NCI-H460 (cell line): ENCODE data around the gene TRMT112. TPM values are rescaled to one million over a fixed set of nuclear protein-coding genes. Genes with fewer than 3 reads are reported as not detected.

Experiments
- DNase-seq: peaks from one replicate; pipeline ENCODE4 v3.0.0-alpha.2; 2016; ENCODE audit warnings: low read depth; ENCODE audit errors: extremely low read depth
- total RNA-seq: library from RNA; depleted of rRNA; stranded (reverse); fragments of >200 nt; shearing (Covaris generic); gene quantifications from 2 replicates; pipeline ENCODE4 v1.2.3, GENCODE V29; 2014

The TRMT112 gene
- total RNA-seq, 1 experiment from 2014 or later: 202 TPM

DNA sequence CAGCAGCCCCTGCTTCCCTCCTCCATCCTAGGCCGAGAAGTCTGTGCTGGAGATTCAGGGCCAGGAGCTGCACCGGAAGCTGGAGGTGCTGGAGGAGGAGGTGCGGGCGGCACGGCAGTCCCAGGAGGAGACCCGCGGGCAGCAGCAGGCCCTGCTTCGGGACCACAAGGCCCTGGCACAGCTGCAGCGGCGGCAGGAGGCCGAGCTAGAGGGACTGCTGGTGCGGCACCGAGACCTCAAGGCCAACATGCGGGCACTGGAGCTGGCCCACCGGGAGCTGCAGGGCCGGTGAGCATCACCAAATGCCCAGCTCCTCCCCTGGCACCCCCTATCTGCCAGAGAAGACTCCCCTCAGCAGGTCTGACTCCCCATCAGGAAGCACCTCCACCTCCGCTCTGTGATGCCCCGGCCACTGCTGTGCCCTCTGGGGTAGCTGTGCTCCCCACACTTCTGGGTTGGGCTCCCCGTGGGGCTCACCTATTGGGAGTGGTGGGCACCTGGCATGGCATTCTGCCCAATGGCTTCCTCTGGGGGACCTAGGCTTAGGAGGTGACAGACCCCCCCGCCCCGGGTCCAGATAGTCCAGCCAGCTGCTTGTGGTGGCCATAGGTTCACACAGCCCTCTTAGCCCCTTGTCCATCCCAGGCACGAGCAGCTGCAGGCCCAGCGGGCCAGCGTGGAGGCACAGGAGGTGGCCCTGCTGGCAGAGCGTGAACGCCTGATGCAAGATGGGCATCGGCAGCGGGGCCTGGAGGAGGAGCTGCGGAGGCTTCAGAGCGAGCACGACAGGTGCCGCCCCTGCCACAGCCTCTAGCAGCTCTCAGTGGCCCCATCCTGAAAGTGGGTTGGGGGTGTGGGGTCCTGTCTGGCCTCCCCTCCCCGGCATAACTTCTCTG, 35.0 kb upstream of the TRMT112 start:
- no peak for DNase-seq

GRCh38 chr11:64351136-64351631, 33.8 kb upstream of the TRMT112 start:
- no peak for DNase-seq

GRCh38 chr11:64349404-64349803, 32.0 kb upstream of the TRMT112 start:
- DNase-seq: no peak

DNA sequence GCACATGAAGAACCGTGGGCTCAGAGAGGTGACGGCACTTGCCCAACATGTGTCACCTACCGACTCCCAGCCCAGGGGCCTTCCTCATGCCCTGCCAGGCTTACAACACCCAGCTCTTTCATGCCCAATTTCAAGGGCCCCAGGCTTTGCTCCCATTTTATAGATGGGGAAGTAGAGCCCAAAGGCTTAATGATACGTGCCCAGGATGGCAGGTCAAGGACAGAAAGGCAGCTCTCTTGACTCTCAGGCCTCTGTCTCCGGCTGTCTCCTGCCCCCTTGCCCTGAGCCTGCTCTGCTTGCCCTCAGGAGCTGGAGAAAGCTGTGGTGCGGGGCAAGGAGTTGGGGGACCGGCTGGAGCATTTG, 31.6 kb upstream of the TRMT112 start:
- no peak for DNase-seq

DNA sequence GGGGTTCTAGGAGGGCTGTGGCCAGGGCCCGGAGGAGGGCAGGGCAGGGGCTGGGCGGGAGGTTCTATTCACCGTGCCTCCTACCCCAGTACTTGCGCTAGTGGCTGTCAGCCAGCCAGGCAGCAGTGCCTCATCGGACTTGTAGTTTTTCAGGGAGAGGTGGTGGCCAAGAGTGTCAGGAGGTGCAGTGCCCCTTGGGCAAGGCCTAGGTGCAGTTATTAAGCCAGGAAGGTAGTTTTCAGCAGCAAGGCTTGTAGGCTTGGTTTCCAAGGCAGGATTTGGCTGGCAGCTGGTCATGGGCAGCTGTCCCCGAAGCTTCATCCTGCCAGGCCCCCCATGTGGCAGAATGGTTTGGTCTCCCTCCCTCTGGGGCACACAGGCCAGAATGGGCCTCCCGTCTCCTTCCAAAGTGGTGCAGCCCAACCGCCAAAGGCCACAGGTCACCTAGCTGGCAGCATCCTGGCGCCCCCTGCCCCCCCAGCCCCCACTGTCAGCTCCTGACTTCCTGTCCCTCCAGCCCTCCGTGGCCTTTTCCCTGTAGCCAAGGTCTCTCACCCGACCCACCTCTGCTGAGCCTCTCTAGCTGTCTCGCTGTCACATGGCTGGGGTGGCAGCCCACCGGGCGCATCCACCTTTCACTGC, 31.1 kb upstream of the TRMT112 start:
- no peak for DNase-seq

GRCh38 chr11:64347193-64347867, 30.0 kb upstream of the TRMT112 start:
- DNase-seq: no peak

- no peak for DNase-seq
Observed at GRCh38 chr11:64344787-64345186, 27.4 kb upstream of the TRMT112 start.

- DNase-seq: no peak
Observed at GRCh38 chr11:64343767-64344559, 26.6 kb upstream of the TRMT112 start.

- DNase-seq: no peak
Observed at GRCh38 chr11:64342869-64343745, 25.7 kb upstream of the TRMT112 start.

GRCh38 chr11:64341851-64342791, 24.8 kb upstream of the TRMT112 start:
- DNase-seq: peak; percentile 84

DNA sequence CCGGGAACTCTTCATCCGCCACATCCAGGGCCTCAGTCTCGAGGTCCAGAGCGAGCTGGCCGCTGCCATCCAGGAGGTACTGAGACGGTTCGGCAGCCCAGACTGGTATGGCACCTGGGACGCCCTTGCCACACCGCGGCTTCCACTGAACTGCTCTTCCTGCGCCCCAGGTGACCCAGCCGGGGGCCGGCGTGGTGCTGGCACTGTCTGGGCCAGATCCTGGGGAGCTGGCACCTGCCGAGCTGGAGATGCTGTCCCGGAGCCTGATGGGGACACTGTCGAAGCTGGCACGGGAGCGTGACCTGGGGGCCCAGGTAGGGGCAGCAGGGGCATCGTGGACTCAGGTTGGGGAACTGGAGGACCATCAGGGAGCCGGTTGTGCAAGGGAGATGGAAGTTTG, 24.1 kb upstream of the TRMT112 start:
- no peak for DNase-seq

DNA sequence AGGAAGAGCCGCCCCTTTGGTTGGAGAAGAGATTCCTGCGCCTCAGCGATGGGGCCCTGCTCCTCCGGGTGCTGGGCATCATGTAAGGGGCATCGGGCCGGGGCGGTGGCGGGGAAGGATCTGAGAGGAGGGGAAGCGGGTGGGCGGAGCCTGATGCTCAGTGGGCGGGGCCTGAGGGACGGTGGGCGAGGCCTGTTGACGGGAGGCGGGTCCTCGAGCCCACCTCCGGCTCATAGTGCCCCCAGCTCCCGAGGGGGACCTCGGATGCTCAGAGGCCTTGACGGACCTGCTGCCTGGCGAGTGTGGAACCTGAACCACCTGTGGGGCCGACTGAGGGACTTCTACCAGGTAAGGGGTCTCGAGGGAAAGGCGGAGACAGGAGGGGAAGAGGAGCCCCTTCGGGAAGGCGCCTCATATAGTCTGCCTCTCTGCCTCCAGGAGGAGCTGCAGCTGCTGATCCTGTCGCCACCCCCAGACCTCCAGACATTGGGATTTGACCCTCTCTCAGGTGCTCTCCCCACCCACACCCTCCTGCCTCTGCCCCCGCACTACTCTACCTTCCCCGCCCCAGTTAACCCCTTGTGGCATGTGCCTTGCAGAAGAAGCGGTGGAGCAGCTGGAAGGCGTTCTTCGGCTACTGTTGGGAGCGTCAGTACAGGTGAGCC, 23.4 kb upstream of the TRMT112 start:
- no peak for DNase-seq

DNA sequence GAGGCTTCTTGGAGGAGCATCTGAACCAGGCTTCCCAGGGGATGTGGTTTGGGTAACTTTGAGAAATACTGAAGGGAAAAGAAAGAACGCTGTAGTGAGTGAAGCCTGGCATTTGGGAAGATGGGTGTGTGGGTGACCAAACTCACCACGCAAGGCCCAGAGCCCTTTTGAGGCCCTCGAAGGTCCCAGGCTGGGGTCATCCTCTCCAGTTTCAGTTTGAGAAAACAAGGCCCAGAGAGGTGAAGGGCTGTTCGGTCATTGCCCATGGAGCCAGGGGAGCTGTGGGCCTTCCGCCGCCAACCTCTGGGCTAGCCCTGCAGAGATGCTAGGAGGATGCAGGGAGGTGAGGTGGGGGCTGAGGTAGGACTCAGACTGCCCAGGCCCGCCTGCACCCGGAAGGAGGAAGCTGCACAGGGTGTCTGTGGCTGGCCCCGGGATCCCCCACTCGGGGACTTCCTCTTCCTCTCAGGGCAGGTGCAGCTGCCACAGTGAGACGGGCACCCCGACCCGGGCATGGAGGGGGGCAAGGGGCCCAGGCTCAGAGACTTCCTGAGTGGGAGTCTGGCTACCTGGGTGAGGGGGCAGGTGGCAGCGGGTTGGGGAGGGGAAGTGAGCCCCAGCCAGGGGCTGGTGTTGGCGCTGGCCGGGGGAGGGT, 22.5 kb upstream of the TRMT112 start, which contains the start of gene CCDC88B:
CCDC88B (plus strand) TSS at position 451 of the 655 bp plus-strand sequence; CDS start at position 514, 63 bp downstream.
- DNase-seq: no peak

DNA sequence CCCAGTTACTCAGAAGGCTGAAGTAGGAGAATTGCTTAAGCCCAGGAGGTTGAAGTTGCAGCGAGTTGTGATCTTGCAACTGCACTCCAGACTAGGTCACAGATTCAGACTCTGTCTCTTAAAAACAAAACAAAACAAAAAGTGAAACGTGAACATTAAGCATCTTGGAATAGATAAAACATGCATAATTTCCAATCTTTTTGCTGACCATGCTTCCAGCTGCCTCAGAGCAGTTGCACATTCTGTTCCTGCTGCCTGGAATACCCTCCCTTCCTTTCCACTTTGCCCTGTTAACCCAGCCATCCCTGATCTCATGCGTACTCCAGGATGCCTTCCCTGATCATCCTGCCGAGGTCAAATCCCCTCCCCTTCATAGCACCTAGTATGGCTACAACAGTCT, 21.9 kb upstream of the TRMT112 start:
- DNase-seq: no peak

DNA sequence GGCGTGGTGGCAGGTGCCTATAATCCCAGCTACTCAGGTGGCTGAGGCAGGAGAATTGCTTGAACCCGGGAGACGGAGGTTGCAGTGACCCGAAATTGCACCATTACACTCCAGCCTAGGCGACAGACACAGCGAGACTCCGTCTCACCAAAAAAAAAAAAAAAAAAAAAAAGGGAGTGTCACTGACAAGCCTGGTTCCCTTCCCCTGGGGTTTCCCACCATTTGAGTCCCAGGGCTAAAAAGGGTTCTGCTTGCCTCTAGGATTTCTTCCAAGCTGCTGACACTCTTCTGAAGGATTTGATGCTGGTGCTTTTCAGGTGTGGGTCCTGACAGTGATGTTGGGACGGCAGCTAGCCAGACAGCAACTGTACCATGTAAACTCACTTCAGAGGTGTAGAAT, 21.4 kb upstream of the TRMT112 start:
- no peak for DNase-seq

- no peak for DNase-seq
Observed at GRCh38 chr11:64337538-64338249, 20.3 kb upstream of the TRMT112 start.
